ENCODE measurements around the gene IFNA7.
"Not testable (repeated sequence)": the region's sequence is repeated elsewhere in the genome, so short reads cannot be mapped to it uniquely, and the experiment has no call there.

IFNA7 gene

DNA sequence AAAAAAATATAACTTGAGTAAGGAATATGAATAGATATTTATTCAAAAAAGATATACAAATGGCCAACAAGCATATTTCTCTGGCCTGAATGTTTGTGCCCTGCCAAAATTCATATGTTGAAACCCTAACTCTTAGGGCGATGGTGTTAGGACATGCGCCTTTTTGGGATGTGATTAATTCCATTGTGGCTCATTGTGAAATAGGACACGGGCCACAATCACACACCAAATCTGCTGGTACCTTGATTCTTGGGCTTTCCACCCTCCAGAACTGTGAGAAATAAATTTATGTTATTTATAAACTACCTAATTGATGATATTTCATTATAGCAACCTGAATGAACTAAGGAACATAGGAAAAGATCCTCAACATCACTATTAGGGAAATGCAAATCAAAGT is 29.8 kb downstream of the IFNA7 start:
- no peak for TF ChIP-seq PPARA (CRISPR knock-in tag; IDR thresholded peaks at IDR 0.05; ENCODE audit: borderline replicate concordance)
- no peak for TF ChIP-seq ARNTL (CRISPR knock-in tag; IDR thresholded peaks at IDR 0.05; ENCODE audit: borderline replicate concordance, low read depth)
- ATAC-seq, result no peak

DNA sequence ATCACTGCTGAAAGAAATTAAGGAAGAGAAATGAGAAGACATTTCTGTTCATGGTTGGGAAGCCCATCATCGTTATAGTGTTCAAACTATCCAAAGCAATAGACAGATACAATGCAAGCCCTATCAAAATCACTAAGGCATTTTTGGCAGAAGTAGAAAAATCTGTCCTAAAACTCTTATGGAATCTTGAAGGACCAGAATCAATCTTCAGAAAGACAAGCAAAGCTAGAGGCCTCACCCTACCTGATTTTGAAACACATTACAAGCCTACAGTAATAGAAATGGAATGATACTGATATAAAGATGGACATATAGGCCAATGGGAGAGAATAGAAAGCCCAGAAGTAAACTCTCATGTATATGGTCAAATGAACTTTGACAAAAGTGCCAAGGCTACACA is 30.7 kb downstream of the IFNA7 start:
- TF ChIP-seq ZNF8 (CRISPR knock-in tag; IDR thresholded peaks at IDR 0.05) (no peak), RARB (CRISPR knock-in tag; IDR thresholded peaks at IDR 0.05) (no peak), ISL1 (CRISPR knock-in tag; IDR thresholded peaks at IDR 0.05) (no peak)
- TF ChIP-seq, protein P1, sequence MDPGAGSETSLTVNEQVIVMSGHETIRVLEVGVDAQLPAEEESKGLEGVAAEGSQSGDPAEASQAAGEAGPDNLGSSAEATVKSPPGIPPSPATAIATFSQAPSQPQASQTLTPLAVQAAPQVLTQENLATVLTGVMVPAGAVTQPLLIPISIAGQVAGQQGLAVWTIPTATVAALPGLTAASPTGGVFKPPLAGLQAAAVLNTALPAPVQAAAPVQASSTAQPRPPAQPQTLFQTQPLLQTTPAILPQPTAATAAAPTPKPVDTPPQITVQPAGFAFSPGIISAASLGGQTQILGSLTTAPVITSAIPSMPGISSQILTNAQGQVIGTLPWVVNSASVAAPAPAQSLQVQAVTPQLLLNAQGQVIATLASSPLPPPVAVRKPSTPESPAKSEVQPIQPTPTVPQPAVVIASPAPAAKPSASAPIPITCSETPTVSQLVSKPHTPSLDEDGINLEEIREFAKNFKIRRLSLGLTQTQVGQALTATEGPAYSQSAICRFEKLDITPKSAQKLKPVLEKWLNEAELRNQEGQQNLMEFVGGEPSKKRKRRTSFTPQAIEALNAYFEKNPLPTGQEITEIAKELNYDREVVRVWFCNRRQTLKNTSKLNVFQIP (CRISPR knock-in tag; IDR thresholded peaks at IDR 0.05; ENCODE audit: borderline replicate concordance, low read depth), result no peak
- ATAC-seq, result no peak

DNA sequence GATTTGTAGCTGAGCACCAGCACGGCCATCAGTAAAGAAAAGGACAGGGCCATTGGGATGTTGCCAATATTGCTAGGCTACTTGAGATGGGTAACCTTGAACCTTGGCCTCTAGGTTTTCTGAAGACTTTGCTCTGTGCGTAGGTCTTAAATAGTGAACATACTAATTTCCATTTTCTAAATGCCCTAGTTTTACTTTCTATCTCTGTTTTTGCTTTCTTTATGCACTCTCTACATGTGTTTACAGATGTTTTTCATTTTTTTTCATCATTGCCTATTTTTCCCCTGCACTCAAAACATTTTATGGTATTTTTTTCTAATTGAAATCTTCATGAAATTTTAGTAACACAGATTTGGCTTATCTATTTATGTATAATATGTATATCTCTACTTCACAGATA is 35.4 kb downstream of the IFNA7 start, which contains the start of gene IFNA21:
TSS of gene IFNA21 (minus strand) at position 101 of the 400 bp plus-strand sequence. CDS start at position 53, 48 bp downstream.
- not testable (repeated sequence) for ATAC-seq

DNA sequence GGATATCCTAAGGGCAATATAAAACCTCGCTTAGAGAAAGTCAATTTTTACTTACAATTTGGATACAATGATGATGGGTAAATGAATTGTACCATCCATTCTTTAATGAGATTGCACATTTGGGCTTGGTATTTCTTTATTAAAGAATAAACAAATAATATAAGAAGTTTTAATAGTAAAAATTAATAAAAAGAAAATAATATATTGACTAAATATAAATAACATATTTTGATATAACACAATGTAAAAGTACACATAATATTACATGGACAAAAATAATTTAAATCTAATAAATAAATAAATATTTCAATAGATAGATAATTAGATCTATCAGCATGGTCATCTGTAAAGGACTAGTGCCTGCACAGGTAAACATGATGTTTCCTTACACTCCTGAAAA is 36.5 kb downstream of the IFNA7 start:
- TF ChIP-seq BACH2 (CRISPR knock-in tag; IDR thresholded peaks at IDR 0.05; ENCODE audit: borderline replicate concordance) (no peak), RARB (CRISPR knock-in tag; IDR thresholded peaks at IDR 0.05) (no peak), ZNF70 (CRISPR knock-in tag; IDR thresholded peaks at IDR 0.05) (no peak), ZFP30 (CRISPR knock-in tag; IDR thresholded peaks at IDR 0.05) (no peak), ESRRG (CRISPR knock-in tag; IDR thresholded peaks at IDR 0.05) (no peak), ISL1 (CRISPR knock-in tag; IDR thresholded peaks at IDR 0.05) (no peak), ARNTL (CRISPR knock-in tag; IDR thresholded peaks at IDR 0.05; ENCODE audit: borderline replicate concordance, low read depth) (no peak)
- TF ChIP-seq, protein P2, sequence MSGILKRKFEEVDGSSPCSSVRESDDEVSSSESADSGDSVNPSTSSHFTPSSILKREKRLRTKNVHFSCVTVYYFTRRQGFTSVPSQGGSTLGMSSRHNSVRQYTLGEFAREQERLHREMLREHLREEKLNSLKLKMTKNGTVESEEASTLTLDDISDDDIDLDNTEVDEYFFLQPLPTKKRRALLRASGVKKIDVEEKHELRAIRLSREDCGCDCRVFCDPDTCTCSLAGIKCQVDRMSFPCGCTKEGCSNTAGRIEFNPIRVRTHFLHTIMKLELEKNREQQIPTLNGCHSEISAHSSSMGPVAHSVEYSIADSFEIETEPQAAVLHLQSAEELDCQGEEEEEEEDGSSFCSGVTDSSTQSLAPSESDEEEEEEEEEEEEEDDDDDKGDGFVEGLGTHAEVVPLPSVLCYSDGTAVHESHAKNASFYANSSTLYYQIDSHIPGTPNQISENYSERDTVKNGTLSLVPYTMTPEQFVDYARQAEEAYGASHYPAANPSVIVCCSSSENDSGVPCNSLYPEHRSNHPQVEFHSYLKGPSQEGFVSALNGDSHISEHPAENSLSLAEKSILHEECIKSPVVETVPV (CRISPR knock-in tag; IDR thresholded peaks at IDR 0.05), result no peak
- TF ChIP-seq, protein P3, sequence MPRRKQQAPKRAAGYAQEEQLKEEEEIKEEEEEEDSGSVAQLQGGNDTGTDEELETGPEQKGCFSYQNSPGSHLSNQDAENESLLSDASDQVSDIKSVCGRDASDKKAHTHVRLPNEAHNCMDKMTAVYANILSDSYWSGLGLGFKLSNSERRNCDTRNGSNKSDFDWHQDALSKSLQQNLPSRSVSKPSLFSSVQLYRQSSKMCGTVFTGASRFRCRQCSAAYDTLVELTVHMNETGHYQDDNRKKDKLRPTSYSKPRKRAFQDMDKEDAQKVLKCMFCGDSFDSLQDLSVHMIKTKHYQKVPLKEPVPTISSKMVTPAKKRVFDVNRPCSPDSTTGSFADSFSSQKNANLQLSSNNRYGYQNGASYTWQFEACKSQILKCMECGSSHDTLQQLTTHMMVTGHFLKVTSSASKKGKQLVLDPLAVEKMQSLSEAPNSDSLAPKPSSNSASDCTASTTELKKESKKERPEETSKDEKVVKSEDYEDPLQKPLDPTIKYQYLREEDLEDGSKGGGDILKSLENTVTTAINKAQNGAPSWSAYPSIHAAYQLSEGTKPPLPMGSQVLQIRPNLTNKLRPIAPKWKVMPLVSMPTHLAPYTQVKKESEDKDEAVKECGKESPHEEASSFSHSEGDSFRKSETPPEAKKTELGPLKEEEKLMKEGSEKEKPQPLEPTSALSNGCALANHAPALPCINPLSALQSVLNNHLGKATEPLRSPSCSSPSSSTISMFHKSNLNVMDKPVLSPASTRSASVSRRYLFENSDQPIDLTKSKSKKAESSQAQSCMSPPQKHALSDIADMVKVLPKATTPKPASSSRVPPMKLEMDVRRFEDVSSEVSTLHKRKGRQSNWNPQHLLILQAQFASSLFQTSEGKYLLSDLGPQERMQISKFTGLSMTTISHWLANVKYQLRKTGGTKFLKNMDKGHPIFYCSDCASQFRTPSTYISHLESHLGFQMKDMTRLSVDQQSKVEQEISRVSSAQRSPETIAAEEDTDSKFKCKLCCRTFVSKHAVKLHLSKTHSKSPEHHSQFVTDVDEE (CRISPR knock-in tag; IDR thresholded peaks at IDR 0.05), result no peak
- ATAC-seq, result no peak

DNA sequence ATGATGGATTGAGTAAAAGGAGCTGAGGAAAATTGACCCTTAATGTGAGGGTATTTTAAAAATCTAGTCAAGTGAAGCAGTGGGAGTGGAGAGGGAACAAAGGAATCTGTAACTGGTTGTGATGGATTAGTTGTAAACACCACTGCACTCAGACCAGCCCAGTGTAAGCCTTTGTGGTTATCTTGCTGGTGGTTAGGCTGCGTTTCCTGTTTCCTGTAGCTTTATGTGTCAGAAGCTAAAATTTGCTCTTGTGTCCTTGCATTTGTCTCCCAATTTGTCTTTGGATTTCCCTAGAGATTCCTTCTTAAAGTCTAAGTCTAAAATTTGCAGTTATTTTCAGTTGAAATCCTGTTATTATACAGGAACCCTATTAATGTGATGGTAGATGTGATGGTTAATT is 41.8 kb downstream of the IFNA7 start:
- TF ChIP-seq ZNF70 (CRISPR knock-in tag; IDR thresholded peaks at IDR 0.05), result no peak
- no peak for TF ChIP-seq ARNTL (CRISPR knock-in tag; IDR thresholded peaks at IDR 0.05; ENCODE audit: borderline replicate concordance, low read depth)
- no peak for TF ChIP-seq ZFP3 (CRISPR knock-in tag; IDR thresholded peaks at IDR 0.05)
- no peak for TF ChIP-seq OSR1 (CRISPR knock-in tag; IDR thresholded peaks at IDR 0.05)
- TF ChIP-seq, protein P4, sequence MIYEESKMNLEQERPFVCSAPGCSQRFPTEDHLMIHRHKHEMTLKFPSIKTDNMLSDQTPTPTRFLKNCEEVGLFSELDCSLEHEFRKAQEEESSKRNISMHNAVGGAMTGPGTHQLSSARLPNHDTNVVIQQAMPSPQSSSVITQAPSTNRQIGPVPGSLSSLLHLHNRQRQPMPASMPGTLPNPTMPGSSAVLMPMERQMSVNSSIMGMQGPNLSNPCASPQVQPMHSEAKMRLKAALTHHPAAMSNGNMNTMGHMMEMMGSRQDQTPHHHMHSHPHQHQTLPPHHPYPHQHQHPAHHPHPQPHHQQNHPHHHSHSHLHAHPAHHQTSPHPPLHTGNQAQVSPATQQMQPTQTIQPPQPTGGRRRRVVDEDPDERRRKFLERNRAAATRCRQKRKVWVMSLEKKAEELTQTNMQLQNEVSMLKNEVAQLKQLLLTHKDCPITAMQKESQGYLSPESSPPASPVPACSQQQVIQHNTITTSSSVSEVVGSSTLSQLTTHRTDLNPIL (CRISPR knock-in tag; IDR thresholded peaks at IDR 0.05; ENCODE audit: low read depth), result no peak
- no peak for TF ChIP-seq RARB (CRISPR knock-in tag; IDR thresholded peaks at IDR 0.05)
- no peak for TF ChIP-seq ZNF565 (CRISPR knock-in tag; conservative IDR thresholded peaks at IDR 0.05; ENCODE audit: low read depth)
- no peak for TF ChIP-seq ESRRG (CRISPR knock-in tag; IDR thresholded peaks at IDR 0.05)
- TF ChIP-seq, protein P1 (CRISPR knock-in tag; IDR thresholded peaks at IDR 0.05; ENCODE audit: borderline replicate concordance, low read depth), result no peak
- TF ChIP-seq ZNF8 (CRISPR knock-in tag; IDR thresholded peaks at IDR 0.05), result no peak
- TF ChIP-seq TCF4 (CRISPR knock-in tag; IDR thresholded peaks at IDR 0.05; ENCODE audit: borderline replicate concordance), result no peak
- TF ChIP-seq ZC3H10 (CRISPR knock-in tag; IDR thresholded peaks at IDR 0.05), result no peak
- ATAC-seq, result no peak

Data from SK-N-SH treated with all-trans-retinoic acid at 6 μM for 48 hours (cell line).